Glomerular endothelial cell (primary cell): Measurements from ENCODE around the gene ANKRD35. TPM values are rescaled to one million over a fixed set of nuclear protein-coding genes. Genes with fewer than 3 reads are reported as not detected.

ENCODE experiments used
- DNase-seq: peaks from one replicate; pipeline ENCODE4 v3.0.0-alpha.2; 2011; ENCODE audit warnings: low read depth, low spot score; ENCODE audit errors: extremely low read depth
- total RNA-seq: library from RNA; depleted of rRNA; stranded (reverse); fragments of >200 nt; gene quantifications from 2 replicates; pipeline ENCODE4 v1.2.3, GENCODE V29; 2015

Gene ANKRD35
- total RNA-seq, 1 donor from 2014 or later: 0.93 TPM

DNA sequence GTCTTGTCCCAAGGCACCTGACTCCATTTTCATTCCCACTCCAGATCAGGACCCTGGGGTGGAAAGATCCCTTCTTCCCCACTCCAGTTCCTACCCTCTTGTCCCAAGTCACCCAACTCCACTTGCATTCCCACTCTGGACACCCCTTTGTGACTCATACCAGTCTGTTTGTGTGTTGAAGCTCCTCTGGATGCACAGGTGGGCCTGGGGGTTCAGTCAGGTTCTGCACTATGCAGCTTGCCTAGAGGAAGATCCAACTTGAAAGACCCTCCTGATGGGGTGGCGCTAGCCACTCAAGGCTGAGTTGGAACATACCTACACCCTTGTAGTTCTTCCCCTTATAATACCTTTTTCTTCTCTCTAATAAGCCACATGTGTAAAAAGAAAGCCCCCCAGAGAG, 9.8 kb upstream of the ANKRD35 start:
- no peak for DNase-seq

DNA sequence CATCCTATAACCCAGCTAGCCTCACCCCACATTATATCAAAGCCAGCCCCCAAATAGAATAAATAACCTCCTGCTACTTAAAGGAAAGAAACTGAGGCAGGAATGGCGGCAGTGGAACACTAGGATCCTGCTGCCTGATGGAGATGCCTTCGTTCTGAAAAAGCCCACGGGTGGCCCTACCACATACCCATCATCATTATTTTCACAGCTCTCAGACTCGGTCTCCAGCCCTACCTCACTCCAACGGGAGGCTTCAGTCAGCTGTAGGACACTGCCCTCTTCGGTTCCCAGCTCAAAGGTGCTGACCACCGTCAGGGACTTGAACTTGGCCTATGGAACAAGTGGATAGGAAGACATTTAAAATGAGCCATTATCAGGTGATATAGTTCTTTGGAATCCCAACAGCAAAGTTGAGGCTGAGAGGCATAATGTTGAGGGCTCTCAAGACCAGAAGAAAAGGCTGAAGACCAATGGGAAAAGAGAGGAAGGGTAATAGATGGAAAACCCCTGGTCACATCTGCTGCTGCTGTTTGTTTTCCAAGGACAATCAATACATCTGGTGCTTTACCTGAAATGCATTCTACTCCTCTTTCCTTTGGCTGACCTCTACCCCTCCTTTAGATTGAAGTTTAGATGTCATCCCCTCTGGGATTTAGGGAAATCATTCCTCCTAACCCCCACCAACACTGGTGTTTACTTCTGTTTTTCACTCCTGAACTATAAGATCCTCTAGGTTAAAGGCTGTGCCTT, 7.8 kb upstream of the ANKRD35 start:
- DNase-seq: no peak

DNA sequence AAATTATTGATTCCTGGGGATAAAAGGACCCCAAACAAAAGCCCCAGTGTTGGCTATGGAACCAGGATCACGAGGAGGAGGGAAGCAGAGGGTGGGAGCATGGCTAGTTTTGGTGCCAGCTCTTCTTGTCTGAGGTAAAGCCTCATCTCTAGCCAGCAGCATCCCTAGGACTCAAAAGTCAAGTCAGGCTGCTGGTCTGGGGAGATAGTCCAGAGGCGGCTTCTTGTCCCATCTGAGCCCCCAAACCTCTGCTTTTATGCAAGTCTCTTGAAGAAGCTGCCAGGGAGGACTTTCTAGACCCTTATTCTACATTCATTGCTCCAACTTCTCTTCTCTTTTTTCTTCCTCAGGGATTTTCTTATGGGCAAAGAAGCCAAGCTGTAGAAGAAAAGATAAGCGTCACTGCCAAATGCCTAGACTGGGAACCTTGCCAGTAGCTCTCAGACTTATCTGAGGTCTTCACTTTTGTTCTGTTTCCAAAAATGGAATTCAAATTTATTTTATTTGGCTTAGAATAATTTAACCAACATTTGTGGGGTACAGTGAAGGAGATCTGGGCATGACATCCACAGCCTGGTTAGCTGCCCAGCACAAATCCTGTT, 6.9 kb upstream of the ANKRD35 start:
- peak; percentile 47 for DNase-seq

DNA sequence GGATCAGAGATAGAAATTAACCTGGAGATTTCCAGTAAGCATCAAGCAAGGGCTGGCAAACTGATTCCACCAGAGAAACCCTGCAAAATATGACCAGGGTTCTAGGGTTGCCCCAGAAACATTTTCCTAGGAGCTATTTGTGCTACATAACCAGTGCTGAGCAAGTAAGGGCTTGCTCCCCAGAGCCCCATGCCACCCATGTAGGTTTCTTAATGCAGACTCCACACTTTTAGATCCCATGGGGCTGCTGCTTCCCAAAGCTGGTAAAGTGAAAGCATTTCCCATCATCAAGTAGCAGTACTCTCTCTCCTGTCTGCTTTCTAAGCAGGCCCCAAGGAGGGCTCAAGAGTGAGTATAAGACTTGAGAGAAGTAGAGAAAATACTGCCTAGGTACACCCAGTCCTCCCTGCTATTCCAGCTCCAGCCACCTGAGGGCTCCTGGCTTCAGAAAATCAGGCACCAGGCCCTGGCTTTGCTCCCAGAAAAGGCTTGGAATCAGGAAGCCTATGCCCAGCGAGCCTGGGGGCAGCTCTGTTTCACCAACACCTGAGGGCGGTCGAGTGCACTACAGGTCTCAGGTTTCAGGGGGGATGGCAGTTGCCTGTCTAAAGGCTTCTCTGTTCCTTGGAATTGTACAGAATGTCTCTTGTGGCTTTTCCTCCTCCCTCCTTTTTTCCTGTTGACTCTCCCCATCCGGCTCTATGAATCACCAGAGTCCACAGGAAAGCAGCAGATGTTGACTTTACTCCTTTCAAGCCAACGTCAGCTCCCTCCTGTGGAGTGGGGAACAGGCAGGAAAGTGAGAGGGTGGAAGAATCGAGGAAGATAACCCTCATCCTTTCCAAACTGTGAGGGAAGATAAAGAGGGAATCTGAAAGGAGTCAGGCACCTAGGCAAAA, 6.2 kb upstream of the ANKRD35 start:
- peak; percentile 96 for DNase-seq

DNA sequence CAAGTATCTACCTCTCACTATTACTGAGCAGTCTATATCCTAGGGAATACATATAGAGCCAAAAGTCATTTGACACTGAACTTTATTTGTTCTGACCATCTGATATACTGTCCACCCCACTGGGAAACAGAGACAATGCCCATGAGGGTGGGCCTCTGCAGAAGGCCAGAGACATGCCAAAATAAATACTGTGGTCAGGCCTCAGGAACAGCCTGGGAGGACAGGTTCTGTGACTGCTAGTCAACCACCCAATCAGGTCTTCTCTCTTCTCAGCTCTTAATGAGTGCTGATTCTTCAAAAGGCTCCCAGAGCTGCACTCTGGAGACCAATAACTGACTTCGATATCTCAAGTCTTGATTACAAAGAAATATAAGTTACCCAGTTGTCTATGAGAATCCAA, 5.5 kb upstream of the ANKRD35 start:
- DNase-seq: no peak

DNA sequence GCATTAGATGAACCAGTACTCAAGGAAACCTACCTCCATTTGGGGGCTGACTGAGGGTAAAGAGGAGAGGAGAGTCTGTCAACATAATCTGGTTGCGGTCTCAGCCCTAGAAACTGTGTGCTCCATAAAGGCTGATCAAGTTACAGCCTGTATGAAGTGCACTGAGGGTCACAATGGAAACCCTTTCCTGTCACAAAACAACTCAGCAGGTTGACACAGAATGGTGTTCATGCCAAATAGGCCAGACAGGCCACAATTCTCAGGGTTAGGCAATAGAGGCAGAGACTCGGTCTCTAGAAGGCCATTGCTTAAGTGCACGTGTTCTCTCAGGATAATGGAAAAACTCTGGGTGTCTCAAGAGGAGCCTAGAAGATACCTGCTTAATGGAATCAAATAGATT, 4.1 kb upstream of the ANKRD35 start:
- DNase-seq: no peak

DNA sequence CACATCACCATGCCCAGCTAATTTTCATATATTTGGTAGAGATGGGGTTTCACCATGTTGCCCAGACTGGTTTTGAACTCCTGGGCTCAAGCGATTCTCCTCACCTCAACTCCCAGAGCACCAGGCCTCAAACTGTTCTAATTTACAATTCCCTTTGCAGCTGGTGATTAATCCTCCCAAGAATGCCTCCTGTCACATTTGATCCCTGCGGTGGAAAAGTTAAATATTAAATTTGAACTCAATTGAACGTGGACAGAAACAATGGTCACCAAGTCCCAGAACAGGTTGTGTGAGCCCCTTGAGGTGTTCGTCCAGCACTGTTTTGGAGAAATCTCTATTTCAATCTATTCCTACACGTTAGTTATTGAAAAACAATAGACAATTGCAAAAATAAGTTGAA, 2.0 kb upstream of the ANKRD35 start:
- DNase-seq: no peak

DNA sequence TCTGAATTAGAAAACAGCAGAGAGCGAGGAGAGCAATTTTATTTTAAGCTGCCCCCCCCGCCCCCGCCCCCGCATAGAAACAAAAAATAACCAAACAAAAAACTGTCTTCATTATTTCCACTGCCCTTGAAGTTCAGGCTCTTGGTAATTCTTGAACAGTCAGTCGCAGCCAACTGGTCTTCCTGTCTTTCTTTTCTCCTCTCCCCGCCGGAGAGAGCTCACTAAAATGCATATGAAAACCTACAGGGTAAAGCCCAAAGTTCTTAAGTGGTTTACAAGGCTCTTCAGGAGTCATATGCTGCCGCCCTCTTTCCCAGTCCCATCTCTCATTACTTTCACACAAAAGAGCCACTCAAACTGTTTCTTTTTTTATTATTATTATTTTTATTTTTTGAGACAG, 1.1 kb upstream of the ANKRD35 start:
- no peak for DNase-seq

DNA sequence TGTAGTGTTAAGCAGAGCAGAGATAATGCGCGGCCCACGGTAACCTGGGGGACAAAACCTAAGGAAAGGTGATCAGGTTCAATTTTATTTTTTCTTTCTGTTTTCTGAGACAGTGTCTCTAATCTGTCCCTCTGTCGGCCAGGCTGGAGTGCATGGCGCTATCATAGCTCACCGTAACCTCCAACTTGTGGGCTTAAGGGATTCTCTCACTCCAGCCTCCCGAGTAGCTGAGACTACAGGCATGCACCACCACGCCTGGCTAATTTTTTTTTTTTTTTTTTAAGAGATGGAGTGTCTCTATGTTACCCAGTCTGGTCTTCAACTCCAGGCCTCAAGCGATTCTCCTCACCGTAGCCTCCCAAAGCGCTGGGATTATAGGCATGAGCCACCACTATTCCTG, 724 bp upstream of the ANKRD35 start:
- DNase-seq: no peak

DNA sequence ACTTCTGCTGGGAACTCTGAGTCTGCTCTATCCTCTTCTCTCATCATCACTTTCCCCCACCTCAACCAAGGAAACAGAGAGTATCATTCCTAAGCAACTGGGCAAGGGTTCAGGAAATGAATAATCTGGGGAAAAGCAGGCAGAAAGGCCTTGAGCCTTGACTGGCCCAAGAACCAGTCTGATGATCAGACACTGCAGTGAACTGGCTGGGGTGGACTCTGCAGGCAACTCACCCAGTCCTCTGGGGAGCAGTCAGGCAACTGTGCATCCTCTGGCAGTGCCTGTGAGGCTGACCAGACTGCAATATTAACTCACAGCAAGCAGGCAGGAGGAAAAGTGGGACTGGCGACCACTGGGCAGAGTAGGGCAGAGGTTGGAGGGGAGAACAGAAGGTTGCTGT, 991 bp downstream of the ANKRD35 start:
- DNase-seq: peak; percentile 34

DNA sequence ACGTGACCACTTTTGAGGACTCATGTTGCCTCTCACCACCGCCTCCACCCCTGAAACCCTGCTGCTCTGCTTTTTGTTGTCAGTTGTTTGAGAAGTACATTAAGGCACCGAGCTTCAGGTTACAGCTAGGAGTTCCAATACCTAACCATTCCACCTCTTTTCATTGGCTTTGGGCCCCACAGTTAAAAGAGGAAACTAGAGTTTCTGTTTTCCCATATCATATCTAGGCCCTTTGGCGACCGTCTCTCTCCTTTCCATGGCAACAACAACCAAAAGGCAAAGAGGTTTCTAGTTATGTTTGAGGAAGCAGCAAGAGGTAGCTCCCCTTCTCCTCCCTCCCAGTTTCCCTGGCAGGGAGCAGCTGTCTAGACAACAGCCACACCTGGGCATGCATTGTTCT, 5.9 kb downstream of the ANKRD35 start:
- DNase-seq: no peak

DNA sequence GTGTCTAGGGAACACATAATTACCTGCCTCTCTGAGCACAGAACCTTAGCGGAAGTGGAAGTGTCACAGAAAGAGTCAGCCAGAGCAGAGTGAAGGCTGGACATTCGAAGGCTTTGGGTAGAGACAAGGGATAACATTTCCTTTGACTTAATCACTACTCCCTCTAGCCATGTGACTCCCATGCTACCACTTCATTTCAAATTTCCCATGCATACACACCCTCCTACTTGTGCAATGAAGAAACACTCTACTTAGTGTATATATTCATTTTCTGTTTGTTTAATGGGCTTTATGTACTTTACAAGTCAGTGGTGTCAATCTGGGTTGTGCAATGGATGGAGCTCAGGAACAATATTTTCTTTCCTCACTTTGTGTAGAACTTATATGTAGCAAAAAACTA, 6.9 kb downstream of the ANKRD35 start:
- no peak for DNase-seq

DNA sequence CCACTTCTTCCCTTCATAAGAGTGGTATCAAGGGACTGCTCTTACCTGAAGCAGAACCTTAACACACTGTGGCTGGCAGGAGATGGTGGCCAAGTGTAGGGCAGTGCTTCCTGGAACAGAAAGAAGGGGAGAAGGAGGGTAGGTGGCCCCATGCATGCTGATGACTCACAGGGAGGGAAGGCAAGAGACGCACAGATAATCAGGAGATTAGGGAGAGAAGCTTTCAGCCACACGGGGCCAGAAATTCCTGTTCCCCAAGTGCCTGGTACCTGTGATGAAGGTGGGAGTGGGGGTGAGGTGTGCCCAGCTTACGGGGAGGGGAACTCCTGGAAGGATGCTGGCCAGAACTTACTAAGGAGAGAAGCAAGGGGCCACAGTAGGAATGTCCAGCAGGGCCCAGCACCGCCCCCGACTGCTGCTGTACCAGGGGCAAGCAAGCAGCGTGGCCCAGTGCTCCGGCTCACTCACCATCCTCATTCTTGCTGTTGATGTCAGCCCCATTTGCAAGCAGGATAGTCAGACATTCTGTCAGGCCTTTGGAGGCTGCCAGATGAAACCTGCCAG, 7.7 kb downstream of the ANKRD35 start:
- DNase-seq: no peak

DNA sequence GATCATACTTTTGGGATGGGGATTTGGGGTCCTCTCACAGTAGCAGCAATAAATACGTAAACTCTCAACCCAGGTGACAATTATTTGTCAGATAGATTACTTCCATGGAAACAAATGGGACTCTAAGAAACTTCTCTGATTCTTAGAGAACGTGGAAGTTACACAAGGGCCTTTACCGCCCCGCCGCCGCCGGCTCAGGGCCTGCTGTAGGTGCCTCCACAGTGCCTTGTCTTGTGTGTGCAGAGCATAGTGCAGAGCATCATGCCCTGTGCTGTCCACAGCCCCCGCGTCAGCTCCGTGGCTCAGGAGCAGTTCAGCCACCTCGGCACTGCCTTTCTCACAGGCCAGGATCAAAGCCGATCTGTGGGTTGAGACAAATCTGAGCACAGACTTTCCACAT, 11.0 kb downstream of the ANKRD35 start:
- no peak for DNase-seq

DNA sequence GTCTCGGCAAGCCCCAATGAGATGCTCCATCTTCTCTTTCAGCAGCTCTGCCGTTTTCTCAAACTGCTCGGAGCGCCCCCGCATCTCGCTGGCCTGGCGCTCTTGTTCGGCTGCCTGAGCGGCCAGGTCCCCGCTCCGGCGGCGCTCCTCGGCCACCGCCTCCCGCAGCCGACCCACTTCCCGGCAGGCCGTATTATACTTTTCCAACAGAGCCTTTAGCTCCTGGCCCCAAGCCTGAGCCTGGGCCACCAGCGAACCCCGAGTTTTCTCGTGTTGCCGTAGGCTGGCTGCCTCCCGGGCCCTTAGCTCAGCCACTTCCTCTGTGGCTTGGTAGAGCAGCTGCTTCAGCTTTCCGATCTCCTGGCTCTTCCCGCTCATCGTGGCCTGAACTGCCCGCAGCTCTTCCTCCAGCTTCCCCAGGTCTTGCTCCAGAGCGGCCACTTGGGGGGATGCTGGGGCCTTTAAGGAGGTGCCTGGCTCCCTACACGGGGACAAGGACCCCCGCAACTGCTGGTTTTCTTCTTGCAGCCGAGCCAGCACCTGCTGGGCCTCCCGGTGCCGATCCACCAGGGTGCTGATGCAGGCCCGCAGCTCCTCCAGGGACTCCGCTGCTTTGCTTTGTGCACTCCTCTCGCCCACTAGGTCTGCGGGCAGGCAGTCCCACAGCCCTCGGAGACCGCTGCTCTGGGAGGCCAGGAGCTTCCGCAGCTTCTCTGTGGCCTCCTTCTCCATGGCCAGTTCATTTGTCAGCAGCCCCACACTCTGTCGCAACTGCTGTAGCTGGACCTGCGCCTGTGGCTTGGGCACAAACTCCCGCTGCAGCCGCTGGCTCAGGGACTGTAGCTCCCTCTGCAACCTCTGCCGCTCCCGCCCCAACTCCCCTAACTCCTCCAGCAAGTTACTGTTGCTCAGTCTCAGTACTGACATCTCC, 13.4 kb downstream of the ANKRD35 start:
- DNase-seq: no peak

DNA sequence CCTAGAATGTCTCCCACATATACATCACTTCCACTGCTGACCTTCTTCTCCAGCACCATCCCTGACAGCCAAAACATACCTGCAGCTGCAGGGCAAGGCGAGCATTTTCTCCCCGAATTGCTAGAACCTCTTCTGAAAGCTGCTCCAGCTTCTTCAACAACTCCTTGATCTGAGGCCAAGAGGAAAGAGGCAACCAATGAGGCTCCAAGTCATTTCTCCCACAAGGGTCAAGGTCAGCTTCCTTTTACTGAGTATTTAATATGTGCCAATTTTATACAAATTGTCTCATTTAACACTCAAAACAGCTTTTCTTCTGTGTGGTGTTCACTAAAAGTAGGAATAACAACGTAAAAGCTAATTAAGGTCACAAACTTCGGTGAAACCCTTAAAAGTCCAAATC, 17.4 kb downstream of the ANKRD35 start:
- no peak for DNase-seq

DNA sequence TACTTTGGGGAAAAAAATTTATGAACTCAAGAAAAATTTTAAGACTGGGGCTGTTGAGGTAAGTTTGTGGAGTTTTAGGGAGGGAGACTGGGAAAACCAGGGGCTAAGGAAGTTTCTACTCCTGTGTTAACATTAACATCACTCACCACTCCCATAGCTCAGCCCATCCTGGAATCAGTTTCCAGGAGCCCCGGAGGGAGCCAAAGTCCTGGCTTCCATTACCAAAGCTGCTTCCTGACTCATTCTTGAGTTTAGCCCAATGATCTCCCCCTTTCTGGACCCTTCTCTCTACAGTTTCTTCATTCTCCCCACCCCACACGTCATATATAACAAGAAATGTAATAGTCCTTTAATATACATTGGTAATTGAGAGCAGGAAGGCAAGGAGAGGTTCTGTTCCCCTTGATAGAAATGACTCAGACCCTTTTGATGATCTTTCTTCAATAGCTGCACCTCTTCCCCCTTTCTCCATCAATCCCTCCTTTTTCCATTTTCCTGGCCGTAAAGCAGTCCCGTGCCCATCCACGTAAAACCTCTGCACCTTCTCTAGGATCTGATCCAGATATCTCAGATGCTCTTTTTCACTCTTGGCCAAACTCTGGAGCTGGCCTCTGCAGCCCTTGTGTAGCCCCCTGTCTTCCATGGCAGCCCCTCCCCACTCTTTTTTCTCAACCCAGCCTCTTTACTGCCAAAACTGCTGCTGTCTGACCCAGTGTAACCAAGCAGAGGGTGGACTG, 22.2 kb downstream of the ANKRD35 start:
- DNase-seq: no peak

DNA sequence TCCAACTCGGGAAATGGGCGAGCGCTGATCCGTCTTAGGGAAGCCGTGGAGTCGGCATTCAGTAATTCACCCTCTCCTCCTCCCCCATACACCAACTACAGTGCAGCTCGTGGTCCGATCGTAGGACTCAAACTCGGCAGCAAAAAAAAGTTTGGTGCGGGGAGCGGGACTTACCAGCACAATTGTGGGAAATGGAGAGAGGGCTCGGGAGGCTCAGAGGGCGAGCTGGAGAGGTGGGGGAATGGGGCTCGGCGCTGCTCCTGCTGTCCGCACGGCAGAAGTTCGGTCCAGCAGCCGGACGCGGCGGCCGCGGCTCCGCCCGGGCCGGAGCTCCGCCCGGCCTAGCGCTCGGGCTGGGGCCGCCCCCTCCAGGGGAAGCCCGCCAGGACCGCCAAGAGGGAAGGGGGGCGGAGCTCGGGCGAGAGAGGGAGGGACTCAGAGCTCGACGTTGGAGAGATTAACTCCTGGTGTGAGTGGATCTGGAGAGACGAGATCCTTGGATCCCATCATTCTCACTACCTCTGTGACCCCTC, 26.1 kb downstream of the ANKRD35 start:
- peak; percentile 23 for DNase-seq

DNA sequence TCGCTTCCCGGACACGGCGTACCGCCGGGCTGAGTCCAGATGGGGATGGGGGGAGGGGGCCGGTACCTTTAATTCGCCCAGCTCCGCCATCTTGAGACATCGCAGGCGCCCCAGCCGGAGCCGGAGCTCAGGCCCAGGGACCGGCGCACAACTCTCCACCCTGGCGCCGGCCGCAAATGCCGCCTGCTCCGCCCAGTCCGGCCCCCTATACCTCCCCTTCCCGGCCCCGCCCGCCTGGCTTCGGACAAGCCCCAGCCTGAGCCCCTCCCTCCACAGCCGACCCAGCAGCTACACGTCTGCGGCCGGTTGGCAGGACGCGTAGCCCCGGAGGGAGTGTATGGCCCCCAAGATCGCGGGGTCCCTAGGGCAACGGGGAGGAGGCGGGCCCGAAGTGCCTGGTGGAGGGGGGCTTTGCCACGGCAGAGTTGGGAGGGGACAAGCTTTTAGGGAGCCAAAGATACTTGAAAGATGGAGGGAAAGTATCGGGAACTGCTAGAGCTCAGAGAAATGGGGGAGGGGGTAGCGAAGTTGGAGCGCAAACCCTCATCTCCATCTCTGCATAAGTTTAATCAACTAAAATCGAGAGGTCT, 26.7 kb downstream of the ANKRD35 start, which contains the start of gene PIAS3:
Gene PIAS3, minus strand, starts transcription at position 181 of the 590 bp plus-strand sequence. Its CDS starts 91 bp downstream, at position 90.
- peak; percentile 20 for DNase-seq
